Measurements from ENCODE around the gene SLC35D1. TPM values are rescaled to one million over a fixed set of nuclear protein-coding genes. Genes with fewer than 3 reads are reported as not detected.

The SLC35D1 gene
- total and polyA plus RNA-seq, 9 of the 15 experiments (the other 6 are each of a cell fraction or from before 2014, with no cell fraction given) = 2.3 to 10.4 (median 6.4) TPM

- no peak overlapping the region for H2AFZ ChIP-seq (ENCODE audit: low read depth, low read length)
- CTCF ChIA-PET (ENCODE audit: low intra/inter-chr PET ratio) = no interaction called here
- TF ChIP-seq MTA2 (IDR thresholded peaks at IDR 0.05; ENCODE audit: low read depth) (no peak), HDAC3 (IDR thresholded peaks at IDR 0.05; ENCODE audit: borderline replicate concordance, partially characterized antibody) (no peak), YY1 (IDR thresholded peaks at IDR 0.05; ENCODE audit: borderline replicate concordance in 1 of 3, control insufficient read depth in 1 of 3, extremely low read depth in 1 of 3, insufficient read depth in 3 of 3, insufficient read length in 1 of 3, insufficient replicate concordance in 2 of 3, low read depth in 1 of 3, low read length in 2 of 3) (no peak)
- FAIRE-seq (no peak), ATAC-seq (no peak), DNase-seq (ENCODE audit: extremely low read depth in 1 of 4, low spot score in 3 of 4) (no peak)
- H3K9me1 ChIP-seq (ENCODE audit: control insufficient read depth, insufficient read depth, low read length) = no peaks in the 10 kb centered on the region
- POLR2A ChIA-PET = no interaction called here
- H3K4me1 ChIP-seq (replicated peaks in 1 of 2; ENCODE audit: control insufficient read depth in 2 of 2, insufficient read depth in 2 of 2, low read length in 2 of 2) = peaks cover 12 to 15% of the 10 kb centered on the region in 2 experiments; a peak in 3 of 5 replicates
- BruUV-seq (replicated peaks) = no TSS peak
- WGBS (ENCODE audit: insufficient coverage, low coverage, missing lambda C conversion rate) = 55% methylated on average over 1 of the region's 1 CpG
- H3K4me3 ChIP-seq = no peak overlapping the region
- no peak overlapping the region for H3K27ac ChIP-seq (ENCODE audit: extremely low read depth, low read depth, low read length)
- intact Hi-C loops (cut with micrococcal nuclease) (no loop called here), in situ Hi-C loops (cut with MboI) (loop anchor here (5.0 kb wide), 1 partner anchor 49 kb away; no protein-coding TSS in a partner anchor)
- H3K9me3 ChIP-seq (replicated peaks; ENCODE audit: control insufficient read depth, insufficient read depth, low read depth, low read length) = no peaks in the 10 kb centered on the region
- no peaks in the 10 kb centered on the region for H3K27me3 ChIP-seq (ENCODE audit: control insufficient read depth in 2 of 2, insufficient read depth in 2 of 2, low read length in 2 of 2)
- no peak overlapping the region for H3K4me2 ChIP-seq (ENCODE audit: insufficient read depth, low read length)
- H4K20me1 ChIP-seq (replicated peaks; ENCODE audit: control insufficient read depth, insufficient read depth, low read length) = no peaks in the 10 kb centered on the region
- H3K36me3 ChIP-seq (ENCODE audit: control insufficient read depth, insufficient read depth, low read length) = no peaks in the 10 kb centered on the region
- peaks cover 5% of the 10 kb centered on the region for H3K79me2 ChIP-seq (ENCODE audit: control insufficient read depth, insufficient read depth, low read length)
- H3K9ac ChIP-seq (ENCODE audit: insufficient read depth in 1 of 2, low read depth in 2 of 2, low read length in 2 of 2) = no peak overlapping the region
Observed at GRCh38 chr1:67058242-67058641, 4.3 kb upstream of the SLC35D1 start.

GRCh38 chr1:67053535-67053784, 488 bp downstream of the SLC35D1 start:
- Histone ChIP-seq H3K79me2 (ENCODE audit: control insufficient read depth, insufficient read depth, low read length) (peaks cover 26% of the 10 kb centered on the region), H3K27ac (ENCODE audit: extremely low read depth, low read depth, low read length) (peak overlapping the region; percentile 79), H3K4me3 (peak overlapping the region; percentile 71), H2AFZ (ENCODE audit: low read depth, low read length) (peak overlapping the region; percentile 98), H3K9me1 (ENCODE audit: control insufficient read depth, insufficient read depth, low read length) (no peaks in the 10 kb centered on the region), H3K36me3 (ENCODE audit: control insufficient read depth, insufficient read depth, low read length) (peaks cover 27% of the 10 kb centered on the region), H3K4me2 (ENCODE audit: insufficient read depth, low read length) (peak overlapping the region; percentile 85), H4K20me1 (replicated peaks; ENCODE audit: control insufficient read depth, insufficient read depth, low read length) (no peaks in the 10 kb centered on the region), H3K9me3 (replicated peaks; ENCODE audit: control insufficient read depth, insufficient read depth, low read depth, low read length) (no peaks in the 10 kb centered on the region), H3K27me3 (ENCODE audit: control insufficient read depth in 2 of 2, insufficient read depth in 2 of 2, low read length in 2 of 2) (no peaks in the 10 kb centered on the region), H3K4me1 (replicated peaks in 1 of 2; ENCODE audit: control insufficient read depth in 2 of 2, insufficient read depth in 2 of 2, low read length in 2 of 2) (peaks cover 5 to 15% of the 10 kb centered on the region in 2 experiments; a peak in 3 of 5 replicates), H3K9ac (ENCODE audit: insufficient read depth in 1 of 2, low read depth in 2 of 2, low read length in 2 of 2) (peak overlapping the region; percentile 83 to 97)
- 1% methylated on average over 26 of the region's 34 CpGs for WGBS (ENCODE audit: insufficient coverage, low coverage, missing lambda C conversion rate)
- DNase-seq (ENCODE audit: extremely low read depth in 1 of 4, low spot score in 3 of 4) (peak; percentile 59 to 73 (median 68)), FAIRE-seq (no peak), ATAC-seq (peak; percentile 79)
- ChIA-PET POLR2A (interaction anchor here (0.7 to 1.6 kb wide), 5 partner anchors 14 to 29 kb away, joined by 3 to 4 read pairs (median 3); no protein-coding TSS in a partner anchor), CTCF (ENCODE audit: low intra/inter-chr PET ratio) (no interaction called here)
- intact Hi-C loops (cut with micrococcal nuclease) (loop anchor here (5.0 kb wide), 3 partner anchors 56 to 154 kb away; no protein-coding TSS in a partner anchor), in situ Hi-C loops (cut with MboI) (no loop called here)
- no TSS peak for BruUV-seq (replicated peaks)
- TF ChIP-seq ZNF324 (CRISPR knock-in tag; IDR thresholded peaks at IDR 0.05) (no peak), SMAD4 (CRISPR knock-in tag; conservative IDR thresholded peaks at IDR 0.05) (0 out of 2 replicates have a peak, but pooled peaks have one; percentile 14), ETS1 (conservative IDR thresholded peaks at IDR 0.05; ENCODE audit: control insufficient read depth, low read depth, low read length) (0 out of 2 replicates have a peak, but pooled peaks have one; percentile 18), ID3 (CRISPR knock-in tag; IDR thresholded peaks at IDR 0.05) (no peak), ID3 (tag; IDR thresholded peaks at IDR 0.05) (0 out of 2 replicates have a peak, but pooled peaks have one; percentile 6), E2F6 (IDR thresholded peaks at IDR 0.05; ENCODE audit: borderline replicate concordance in 1 of 2, extremely low read depth in 1 of 2, insufficient read depth in 1 of 2, insufficient read length in 1 of 2, low read depth in 1 of 2, low read length in 1 of 2, poor library complexity in 1 of 2, severe bottlenecking in 1 of 2) (peak in 1 of 2 experiments; percentile 17), RB1 (IDR thresholded peaks at IDR 0.05; ENCODE audit: low read depth) (peak; percentile 49; the same call in 1 of the 2 replicates), ZSCAN32 (CRISPR knock-in tag; IDR thresholded peaks at IDR 0.05) (no peak), GATAD2B (IDR thresholded peaks at IDR 0.05; ENCODE audit: borderline replicate concordance) (peak; percentile 67; the same call in 1 of the 2 replicates)
